GM12874 (cell line): ENCODE results near the gene GRK1.

ENCODE experiments used
- CTCF ChIP-seq: IDR thresholded peaks from 2 replicates; pipeline ENCODE4 v1.5.1; 2011; ENCODE audit warnings: low read depth, mild to moderate bottlenecking, control low read depth, low read length, moderate library complexity; ENCODE audit not compliant: insufficient read depth

The GRK1 gene

GRCh38 chr13:113729187-113730019, 62.4 kb downstream of the GRK1 start:
- TF ChIP-seq CTCF, result no peak

GRCh38 chr13:113730258-113730691, 63.3 kb downstream of the GRK1 start:
- TF ChIP-seq CTCF, result no peak

GRCh38 chr13:113730831-113731191, 63.8 kb downstream of the GRK1 start:
- TF ChIP-seq CTCF, result no peak

GRCh38 chr13:113731192-113732175, 64.5 kb downstream of the GRK1 start:
- TF ChIP-seq CTCF, result no peak

GRCh38 chr13:113732176-113732960, 65.3 kb downstream of the GRK1 start:
- TF ChIP-seq CTCF, result no peak

- no peak for TF ChIP-seq CTCF
Measured at GRCh38 chr13:113732961-113733950, 66.2 kb downstream of the GRK1 start.
